ENCODE measurements around the gene RIMBP2. TPM values are rescaled to one million over a fixed set of nuclear protein-coding genes. Genes with fewer than 3 reads are reported as not detected.

Gene RIMBP2
- polyA plus RNA-seq, 1 donor from 2014 or later: 14.6 TPM

GRCh38 chr12:130463818-130464670, 252.1 kb downstream of the RIMBP2 start:
- H3K4me3 ChIP-seq (ENCODE audit: low read length): no peak overlapping the region
- no peak overlapping the region for H3K4me2 ChIP-seq (ENCODE audit: low read length)

DNA sequence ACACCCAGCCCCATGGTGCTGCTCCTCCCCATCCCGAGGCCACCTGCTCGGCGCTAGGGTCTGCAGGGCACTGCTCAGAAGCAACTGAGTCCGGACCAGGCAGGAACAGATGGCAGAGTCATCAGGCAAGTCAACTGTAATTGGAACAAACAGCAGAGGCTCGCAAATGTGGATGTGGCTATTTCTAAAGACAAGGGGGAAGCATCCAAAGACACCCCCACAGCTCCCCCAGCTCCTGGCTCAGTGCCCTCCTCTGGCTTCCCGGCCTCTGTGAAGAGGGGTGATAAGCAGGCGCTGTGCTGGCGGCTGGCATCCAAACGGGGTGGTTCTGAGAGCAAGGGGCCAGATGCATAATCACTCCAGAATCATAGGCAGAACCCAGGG, 252.8 kb downstream of the RIMBP2 start:
- Histone ChIP-seq H3K9ac (ENCODE audit: low read length) (no peak overlapping the region), H3K79me2 (replicated peaks; ENCODE audit: insufficient read depth, low read length) (no peaks in the 10 kb centered on the region), H3K9me3 (ENCODE audit: low read length) (peaks cover 6% of the 10 kb centered on the region), H3K9me2 (ENCODE audit: insufficient read depth, low read length) (no peaks in the 10 kb centered on the region), H3K4me3 (ENCODE audit: low read length) (no peak overlapping the region), H4K20me1 (ENCODE audit: insufficient read depth) (no peaks in the 10 kb centered on the region), H3K4me2 (ENCODE audit: low read length) (no peak overlapping the region), H2AFZ (ENCODE audit: low read depth, low read length) (no peak overlapping the region), H3K27me3 (ENCODE audit: insufficient read depth, low read depth, low read length) (no peaks in the 10 kb centered on the region), H3F3A (ENCODE audit: insufficient read depth, low read length, poor library complexity, severe bottlenecking) (no peaks in the 10 kb centered on the region), H3K36me3 (ENCODE audit: insufficient read depth, low read length) (no peaks in the 10 kb centered on the region), H3K27ac (ENCODE audit: low read length) (no peak overlapping the region)
- no peak for TF ChIP-seq EZH2 (IDR thresholded peaks at IDR 0.05; ENCODE audit: borderline replicate concordance, insufficient read depth, low read length, poor library complexity, severe bottlenecking)
- TF ChIP-seq RAD21 (conservative IDR thresholded peaks at IDR 0.05): no peak
- TF ChIP-seq MXI1 (conservative IDR thresholded peaks at IDR 0.05; ENCODE audit: poor library complexity, severe bottlenecking): no peak
- TF ChIP-seq TAF1 (IDR thresholded peaks at IDR 0.05; ENCODE audit: low read depth): no peak
- TF ChIP-seq, protein P1, sequence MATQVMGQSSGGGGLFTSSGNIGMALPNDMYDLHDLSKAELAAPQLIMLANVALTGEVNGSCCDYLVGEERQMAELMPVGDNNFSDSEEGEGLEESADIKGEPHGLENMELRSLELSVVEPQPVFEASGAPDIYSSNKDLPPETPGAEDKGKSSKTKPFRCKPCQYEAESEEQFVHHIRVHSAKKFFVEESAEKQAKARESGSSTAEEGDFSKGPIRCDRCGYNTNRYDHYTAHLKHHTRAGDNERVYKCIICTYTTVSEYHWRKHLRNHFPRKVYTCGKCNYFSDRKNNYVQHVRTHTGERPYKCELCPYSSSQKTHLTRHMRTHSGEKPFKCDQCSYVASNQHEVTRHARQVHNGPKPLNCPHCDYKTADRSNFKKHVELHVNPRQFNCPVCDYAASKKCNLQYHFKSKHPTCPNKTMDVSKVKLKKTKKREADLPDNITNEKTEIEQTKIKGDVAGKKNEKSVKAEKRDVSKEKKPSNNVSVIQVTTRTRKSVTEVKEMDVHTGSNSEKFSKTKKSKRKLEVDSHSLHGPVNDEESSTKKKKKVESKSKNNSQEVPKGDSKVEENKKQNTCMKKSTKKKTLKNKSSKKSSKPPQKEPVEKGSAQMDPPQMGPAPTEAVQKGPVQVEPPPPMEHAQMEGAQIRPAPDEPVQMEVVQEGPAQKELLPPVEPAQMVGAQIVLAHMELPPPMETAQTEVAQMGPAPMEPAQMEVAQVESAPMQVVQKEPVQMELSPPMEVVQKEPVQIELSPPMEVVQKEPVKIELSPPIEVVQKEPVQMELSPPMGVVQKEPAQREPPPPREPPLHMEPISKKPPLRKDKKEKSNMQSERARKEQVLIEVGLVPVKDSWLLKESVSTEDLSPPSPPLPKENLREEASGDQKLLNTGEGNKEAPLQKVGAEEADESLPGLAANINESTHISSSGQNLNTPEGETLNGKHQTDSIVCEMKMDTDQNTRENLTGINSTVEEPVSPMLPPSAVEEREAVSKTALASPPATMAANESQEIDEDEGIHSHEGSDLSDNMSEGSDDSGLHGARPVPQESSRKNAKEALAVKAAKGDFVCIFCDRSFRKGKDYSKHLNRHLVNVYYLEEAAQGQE (IDR thresholded peaks at IDR 0.05; ENCODE audit: borderline replicate concordance): no peak
- no peak for TF ChIP-seq EP300 (conservative IDR thresholded peaks at IDR 0.05; ENCODE audit: poor library complexity, severe bottlenecking)
- TF ChIP-seq, protein P2, sequence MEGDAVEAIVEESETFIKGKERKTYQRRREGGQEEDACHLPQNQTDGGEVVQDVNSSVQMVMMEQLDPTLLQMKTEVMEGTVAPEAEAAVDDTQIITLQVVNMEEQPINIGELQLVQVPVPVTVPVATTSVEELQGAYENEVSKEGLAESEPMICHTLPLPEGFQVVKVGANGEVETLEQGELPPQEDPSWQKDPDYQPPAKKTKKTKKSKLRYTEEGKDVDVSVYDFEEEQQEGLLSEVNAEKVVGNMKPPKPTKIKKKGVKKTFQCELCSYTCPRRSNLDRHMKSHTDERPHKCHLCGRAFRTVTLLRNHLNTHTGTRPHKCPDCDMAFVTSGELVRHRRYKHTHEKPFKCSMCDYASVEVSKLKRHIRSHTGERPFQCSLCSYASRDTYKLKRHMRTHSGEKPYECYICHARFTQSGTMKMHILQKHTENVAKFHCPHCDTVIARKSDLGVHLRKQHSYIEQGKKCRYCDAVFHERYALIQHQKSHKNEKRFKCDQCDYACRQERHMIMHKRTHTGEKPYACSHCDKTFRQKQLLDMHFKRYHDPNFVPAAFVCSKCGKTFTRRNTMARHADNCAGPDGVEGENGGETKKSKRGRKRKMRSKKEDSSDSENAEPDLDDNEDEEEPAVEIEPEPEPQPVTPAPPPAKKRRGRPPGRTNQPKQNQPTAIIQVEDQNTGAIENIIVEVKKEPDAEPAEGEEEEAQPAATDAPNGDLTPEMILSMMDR (IDR thresholded peaks at IDR 0.05; ENCODE audit: poor library complexity, severe bottlenecking): no peak
- TF ChIP-seq SMC3 (conservative IDR thresholded peaks at IDR 0.05; ENCODE audit: poor library complexity): no peak
- no peak for TF ChIP-seq POLR2AphosphoS5 (IDR thresholded peaks at IDR 0.05)

More at GRCh38 chr12:130463818-130464670, 252.1 kb downstream of the RIMBP2 start:
- Histone ChIP-seq H3K36me3 (ENCODE audit: insufficient read depth, low read length) (no peaks in the 10 kb centered on the region), H3K27me3 (ENCODE audit: insufficient read depth, low read depth, low read length) (no peaks in the 10 kb centered on the region), H3F3A (ENCODE audit: insufficient read depth, low read length, poor library complexity, severe bottlenecking) (no peaks in the 10 kb centered on the region), H4K20me1 (ENCODE audit: insufficient read depth) (no peaks in the 10 kb centered on the region), H2AFZ (ENCODE audit: low read depth, low read length) (no peak overlapping the region), H3K9ac (ENCODE audit: low read length) (no peak overlapping the region), H3K9me2 (ENCODE audit: insufficient read depth, low read length) (no peaks in the 10 kb centered on the region), H3K9me3 (ENCODE audit: low read length) (peaks cover 6% of the 10 kb centered on the region), H3K79me2 (replicated peaks; ENCODE audit: insufficient read depth, low read length) (no peaks in the 10 kb centered on the region), H3K27ac (ENCODE audit: low read length) (no peak overlapping the region)
- no peak for TF ChIP-seq MXI1 (conservative IDR thresholded peaks at IDR 0.05; ENCODE audit: poor library complexity, severe bottlenecking)
- TF ChIP-seq, protein P2 (IDR thresholded peaks at IDR 0.05; ENCODE audit: poor library complexity, severe bottlenecking): no peak
- TF ChIP-seq SMC3 (conservative IDR thresholded peaks at IDR 0.05; ENCODE audit: poor library complexity): no peak
- TF ChIP-seq EP300 (conservative IDR thresholded peaks at IDR 0.05; ENCODE audit: poor library complexity, severe bottlenecking): no peak
- no peak for TF ChIP-seq RAD21 (conservative IDR thresholded peaks at IDR 0.05)
- TF ChIP-seq EZH2 (IDR thresholded peaks at IDR 0.05; ENCODE audit: borderline replicate concordance, insufficient read depth, low read length, poor library complexity, severe bottlenecking): no peak
- TF ChIP-seq TAF1 (IDR thresholded peaks at IDR 0.05; ENCODE audit: low read depth): no peak

All from neural cell (in vitro differentiated cells).